Measurements from ENCODE around the gene TRPM1. TPM values are rescaled to one million over a fixed set of nuclear protein-coding genes. Genes with fewer than 3 reads are reported as not detected.

The TRPM1 gene
- total RNA-seq, 4 donors from 2014 or later: not detected

- TF ChIP-seq CTCF (IDR thresholded peaks at IDR 0.05; ENCODE audit: low read depth): no peak
Measured at GRCh38 chr15:31025996-31026395, 75.5 kb downstream of the TRPM1 start.

GRCh38 chr15:31024979-31025378, 76.5 kb downstream of the TRPM1 start:
- no peak for TF ChIP-seq CTCF (IDR thresholded peaks at IDR 0.05; ENCODE audit: low read depth)

- no peak for TF ChIP-seq CTCF (IDR thresholded peaks at IDR 0.05; ENCODE audit: low read depth)
Measured at GRCh38 chr15:31024330-31024729, 77.2 kb downstream of the TRPM1 start.

- no peak for TF ChIP-seq CTCF (IDR thresholded peaks at IDR 0.05; ENCODE audit: low read depth)
Measured at GRCh38 chr15:31023841-31024240, 77.7 kb downstream of the TRPM1 start.

GRCh38 chr15:31021067-31021665, 80.4 kb downstream of the TRPM1 start:
- no peak for TF ChIP-seq CTCF (IDR thresholded peaks at IDR 0.05; ENCODE audit: low read depth)

GRCh38 chr15:31020542-31020941, 81.0 kb downstream of the TRPM1 start:
- no peak for TF ChIP-seq CTCF (IDR thresholded peaks at IDR 0.05; ENCODE audit: low read depth)

- no peak for TF ChIP-seq CTCF (IDR thresholded peaks at IDR 0.05; ENCODE audit: low read depth)
Measured at GRCh38 chr15:31019986-31020385, 81.5 kb downstream of the TRPM1 start.

Measured in subcutaneous adipose tissue (tissue), 4 donors.